Stimulated activated CD8-positive, alpha-beta memory T cell treated with anti-CD3 and anti-CD28 coated beads, Interleukin-7, amount 100 ng/mL, for 48 hours (primary cell): ENCODE results near the gene LYPD6.

Experiments used
- DNase-seq, 2 donors: peaks; one replicate each; pipeline ENCODE4 v3.0.0-alpha.2; 2020; ENCODE audit warnings: low read depth in 1 of 2; ENCODE audit errors: extremely low read depth in 1 of 2

The LYPD6 gene

DNA sequence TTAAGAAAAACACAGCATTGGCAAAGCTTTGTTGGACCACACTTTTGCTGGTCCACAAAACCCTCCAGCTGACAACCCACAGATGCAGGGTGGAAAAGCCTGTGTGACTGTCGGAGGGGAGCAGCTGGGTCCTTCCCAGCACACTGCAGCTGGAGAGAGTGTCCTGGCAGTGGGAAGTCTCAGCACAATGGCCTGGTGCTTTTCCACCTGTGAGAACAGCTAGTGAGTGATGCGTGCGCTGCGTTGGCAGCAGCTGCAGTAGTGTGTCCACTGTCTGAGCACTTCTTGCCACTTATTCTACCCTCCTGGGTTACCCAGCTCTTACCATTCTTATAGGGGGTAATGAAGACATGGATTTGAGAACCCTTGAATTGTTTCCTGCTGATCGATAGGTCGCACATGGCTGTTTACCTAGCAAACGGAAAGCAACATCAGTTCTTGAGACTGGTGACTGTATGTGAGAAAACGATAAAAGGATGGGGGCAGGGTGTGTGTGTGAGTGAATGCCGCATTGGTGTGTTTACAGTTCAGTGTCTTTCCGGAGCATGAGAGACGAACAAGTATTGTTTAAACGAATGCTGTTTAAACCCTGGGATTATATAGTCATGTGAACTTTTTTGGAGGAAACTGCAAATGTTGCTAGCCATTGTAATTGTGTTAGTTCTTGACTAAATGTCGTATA lies 69.7 kb downstream of the LYPD6 start:
- no peak for DNase-seq

DNA sequence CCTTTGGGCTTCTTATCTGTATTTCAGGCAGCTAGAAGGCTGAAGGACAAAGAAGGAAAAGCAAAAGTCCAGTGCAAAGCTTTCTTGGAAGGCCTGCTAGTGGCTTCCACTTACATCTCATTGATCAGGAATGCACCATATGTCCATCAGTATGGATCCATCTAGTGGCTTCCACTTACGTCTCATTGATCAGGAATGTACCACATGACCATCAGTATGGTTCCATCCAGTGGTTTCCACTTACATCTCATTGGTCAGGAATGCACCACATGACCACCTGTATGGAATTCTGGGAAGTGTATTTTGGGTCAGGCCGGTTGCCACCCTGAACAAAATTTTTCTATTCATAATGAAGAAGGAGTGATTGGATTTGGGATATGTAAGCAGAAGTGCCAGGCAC lies 70.6 kb downstream of the LYPD6 start:
- no peak for DNase-seq

DNA sequence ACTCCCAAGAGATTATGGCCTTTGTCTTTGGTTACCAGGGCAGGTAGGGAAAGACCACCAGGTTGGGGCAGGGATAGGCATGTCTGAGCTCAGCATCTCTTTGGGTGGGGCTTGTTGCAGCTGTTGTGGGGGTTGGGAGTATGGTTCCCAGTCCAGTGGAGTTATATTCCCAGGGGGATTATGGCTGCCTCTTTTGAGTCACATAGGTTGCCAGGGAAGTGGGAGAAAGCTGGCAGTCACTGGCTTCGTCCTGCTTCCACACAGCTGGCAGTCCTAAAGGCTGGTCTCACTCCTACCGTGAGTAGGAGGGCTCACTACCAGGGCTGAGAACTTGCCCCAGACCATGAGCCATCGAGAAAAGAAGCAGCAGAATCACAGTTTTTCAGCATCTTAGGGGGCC lies 79.1 kb downstream of the LYPD6 start:
- no peak for DNase-seq

DNA sequence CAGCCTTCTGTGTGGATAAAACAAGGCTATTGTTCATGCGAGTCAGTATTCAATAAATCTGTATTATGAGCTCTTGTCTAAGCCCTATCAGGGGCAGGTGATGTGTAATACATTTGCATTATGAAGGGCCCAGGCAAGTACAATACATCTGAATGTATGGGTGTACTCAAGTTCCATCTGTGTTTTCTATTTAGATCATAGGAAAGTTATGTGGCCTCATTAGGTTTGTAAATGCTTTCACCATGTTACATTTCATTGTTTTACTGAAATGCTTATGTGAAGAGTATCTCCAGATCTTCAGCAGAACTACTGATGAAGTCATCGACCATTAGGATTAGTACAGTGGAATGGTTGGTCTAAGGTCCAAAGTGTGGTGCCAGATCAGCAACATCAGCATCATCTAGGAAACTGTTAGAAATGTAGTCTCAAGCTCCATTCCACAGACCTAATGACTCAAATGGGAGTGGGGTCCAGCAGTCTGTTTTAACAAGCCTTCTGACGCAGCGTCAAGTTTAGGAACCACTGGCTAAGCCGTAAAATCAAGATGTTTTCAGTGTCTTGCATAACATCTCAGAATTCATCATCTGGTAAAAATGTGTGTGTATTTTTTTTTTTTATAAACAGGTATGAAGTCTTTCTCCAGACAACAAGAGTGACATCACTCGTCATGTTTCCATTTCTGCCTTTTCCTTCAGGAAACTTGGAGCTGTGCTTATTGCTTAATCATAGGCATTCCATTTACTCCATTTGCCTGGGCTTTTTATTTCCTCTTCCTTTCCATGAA lies 80.5 kb downstream of the LYPD6 start:
- DNase-seq = no peak

DNA sequence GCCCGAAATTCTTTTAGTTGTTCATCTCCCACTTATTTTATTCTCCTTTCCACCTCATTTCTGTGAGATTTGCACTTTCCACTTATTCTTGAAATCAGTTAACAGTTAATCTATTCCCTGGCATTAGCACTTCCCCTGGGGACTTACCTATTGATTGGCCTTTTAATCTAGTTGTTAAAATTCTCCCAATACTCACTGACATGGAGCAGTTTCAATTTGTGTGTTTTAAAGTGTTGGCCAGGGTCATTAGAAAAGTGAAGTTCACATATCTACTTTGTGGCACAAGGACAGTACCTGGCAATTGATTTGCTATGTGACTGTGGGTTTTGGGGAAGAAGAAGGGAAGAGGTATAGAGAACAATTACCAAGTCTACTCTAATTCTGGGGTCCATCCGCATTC lies 83.1 kb downstream of the LYPD6 start:
- no peak for DNase-seq

DNA sequence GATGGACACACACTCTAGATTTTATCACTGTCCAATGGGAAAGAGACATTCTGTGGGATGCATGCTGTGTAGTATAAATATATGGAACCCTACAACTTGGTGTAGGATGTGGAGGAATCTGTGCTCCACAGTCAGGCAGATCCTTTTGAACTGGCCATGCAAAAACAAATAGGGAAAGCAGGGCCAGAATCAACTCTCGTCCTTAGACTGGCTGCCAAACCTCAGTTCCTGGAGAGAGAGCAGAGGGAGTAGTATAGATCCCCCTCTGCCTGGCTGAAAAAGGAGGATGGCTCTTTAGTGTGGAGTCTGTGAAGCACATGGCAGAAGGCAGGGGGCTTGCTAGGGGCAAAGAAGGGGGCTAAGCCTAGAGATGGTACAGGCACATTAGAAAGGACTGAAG lies 84.7 kb downstream of the LYPD6 start:
- no peak for DNase-seq

DNA sequence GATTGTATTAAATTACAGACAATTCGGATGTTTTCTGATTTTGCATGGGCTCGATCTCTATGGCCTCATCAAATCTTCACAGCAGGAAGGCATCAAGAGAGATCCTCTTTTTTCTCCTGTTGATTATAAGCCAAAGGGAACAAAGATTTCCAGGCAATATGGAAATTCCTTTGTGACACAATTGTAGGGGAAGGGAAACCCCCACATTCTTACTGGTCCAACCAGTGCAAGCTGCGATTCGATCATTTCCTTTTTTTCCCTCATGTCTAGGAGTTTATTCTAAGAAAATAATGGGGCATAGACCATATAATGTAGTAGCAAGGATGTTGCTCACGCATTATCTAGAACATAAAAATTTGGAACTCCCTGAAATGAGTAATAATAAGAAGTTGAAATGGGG lies 87.7 kb downstream of the LYPD6 start:
- DNase-seq = no peak

DNA sequence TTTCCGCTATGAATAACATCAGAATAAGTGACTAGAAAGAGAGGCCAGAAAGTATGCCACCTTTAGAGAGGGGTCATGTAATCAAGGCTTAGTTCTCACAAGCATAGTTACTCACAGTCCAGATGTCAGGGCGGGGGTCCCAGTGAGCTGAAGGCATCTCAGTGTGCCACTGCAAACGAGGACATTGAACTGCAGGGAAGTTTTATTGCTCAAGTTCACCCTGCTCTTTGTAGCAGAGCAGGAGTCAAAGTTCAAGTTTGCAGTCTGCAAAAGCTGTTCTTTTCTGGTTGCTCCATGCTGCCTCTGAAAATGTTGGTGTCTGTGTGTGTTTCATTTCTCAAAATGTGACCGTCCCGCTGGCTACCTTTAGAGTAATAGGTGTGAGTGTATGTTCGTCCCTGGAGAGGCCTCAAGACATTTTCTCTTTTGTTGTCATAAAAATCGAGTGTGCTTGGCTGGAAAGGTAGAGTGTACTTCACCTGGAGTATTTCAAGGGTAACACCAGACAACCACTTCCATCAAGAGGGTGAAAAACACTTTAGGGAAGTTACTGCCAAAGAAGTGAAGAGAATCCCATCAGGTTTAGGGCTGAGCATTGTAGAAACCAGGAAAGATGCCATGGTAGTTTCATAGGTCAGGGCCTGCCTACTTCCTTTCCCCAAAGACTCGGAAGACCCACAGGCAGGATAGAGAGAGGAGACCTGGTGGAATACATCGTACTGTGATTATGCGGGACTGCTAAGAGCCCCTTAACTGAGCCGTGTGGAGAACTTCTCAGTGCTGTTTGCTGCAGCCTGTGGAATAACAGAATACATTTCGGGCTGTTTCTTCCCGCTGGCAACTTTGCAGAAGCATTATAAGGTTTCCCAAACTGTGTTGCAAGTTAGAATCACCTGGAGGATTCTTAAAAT lies 89.9 kb downstream of the LYPD6 start:
- no peak for DNase-seq

DNA sequence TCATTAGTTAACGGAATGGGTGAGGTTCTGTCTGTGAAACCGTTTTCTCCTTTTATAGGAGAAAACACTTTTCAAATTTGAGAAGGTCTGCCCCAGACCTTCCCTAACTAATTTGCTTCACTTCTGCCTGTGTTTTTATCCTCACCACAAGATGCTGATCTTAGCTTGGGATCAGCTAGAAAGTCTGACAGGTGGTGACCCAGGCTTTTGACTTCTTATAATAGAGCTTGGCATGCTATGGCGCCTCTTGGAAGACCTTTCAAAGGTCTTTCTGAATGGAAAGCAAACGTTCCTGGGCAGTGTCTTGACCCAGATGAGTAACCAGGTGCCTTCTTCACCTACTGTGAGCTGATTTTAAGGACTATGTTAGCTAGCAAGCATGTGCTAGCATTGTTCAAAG lies 91.4 kb downstream of the LYPD6 start:
- DNase-seq = no peak

DNA sequence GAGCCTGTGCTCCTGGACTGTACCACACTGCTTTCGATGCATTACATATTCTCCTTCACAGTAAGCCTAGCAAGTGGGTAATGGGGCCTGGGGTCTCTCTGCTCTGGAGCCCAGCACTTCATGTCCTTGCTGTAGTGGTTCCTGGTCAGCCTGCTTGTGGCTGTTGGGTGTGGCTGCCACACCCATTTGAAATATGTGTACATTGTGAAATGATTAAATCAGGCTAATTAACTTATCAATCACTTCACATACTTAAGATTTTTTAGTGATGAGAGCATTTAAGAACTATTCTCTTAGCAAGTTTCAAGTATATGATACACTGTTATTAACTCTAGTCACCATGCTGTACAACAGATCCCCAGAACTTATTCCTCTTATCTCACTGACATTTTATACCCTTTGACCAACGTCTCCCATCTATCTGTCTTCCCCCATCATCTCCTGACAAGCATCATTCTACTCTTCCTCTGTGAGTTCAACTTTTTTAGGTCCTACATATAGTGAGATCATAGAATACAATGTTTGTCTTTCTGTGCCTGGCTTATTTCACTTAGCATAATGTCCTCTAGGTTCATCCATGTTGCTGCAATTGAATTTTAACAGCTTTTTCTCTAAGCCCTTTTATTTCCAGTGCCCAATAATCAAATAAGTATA lies 92.1 kb downstream of the LYPD6 start:
- DNase-seq = no peak

DNA sequence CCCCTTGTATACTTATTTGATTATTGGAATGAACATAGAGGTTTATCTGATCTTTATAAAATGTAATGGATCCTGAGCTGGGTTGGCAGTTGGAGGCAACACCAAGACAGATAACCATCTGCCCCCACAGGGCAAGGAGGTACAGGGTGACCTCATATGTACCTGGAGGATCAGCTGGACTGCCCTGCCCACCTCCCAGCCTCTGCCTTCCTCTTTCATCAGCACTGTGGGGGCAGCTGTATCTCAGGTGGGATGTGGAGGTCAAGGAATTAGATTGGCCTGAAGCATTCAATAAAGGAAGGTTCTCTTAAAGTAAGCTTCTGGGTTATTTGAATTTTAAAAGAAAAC lies 92.6 kb downstream of the LYPD6 start:
- DNase-seq = no peak

DNA sequence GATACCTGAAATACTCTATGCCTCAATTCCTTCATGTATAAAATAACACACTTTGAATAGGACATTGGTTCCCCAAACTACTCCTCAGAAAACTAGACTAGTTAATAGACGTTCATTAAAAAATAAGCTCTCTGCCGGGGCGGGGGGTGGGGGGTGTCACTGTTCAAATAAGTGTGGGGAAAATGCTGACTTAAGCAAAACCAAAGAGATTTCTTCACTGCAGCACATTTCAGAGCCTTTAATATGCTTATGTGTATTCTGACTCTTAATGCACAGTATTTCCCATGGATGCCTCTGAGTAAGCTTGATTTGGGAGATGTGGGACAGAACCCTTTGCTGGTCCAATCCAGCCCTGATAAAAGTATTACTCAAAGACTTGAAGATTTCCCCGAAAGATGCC lies 93.2 kb downstream of the LYPD6 start:
- DNase-seq = no peak

DNA sequence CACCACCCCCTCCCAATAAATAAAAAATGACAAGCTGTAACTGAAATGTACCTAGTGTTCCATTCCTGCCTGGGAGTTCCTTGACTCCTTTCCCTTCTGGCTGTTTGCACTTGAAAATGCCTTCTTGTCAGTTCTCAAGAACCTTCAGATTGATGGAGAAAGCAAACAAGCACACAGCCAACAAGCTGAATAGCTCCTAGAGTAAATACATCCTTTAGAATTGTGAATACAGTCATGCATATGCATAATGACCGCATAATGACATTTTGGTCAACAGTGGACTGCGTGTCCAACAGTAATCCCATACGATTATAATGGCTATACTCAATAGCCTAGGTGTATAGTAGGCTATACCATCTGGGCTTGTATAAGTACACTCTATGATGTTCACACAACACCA lies 97.0 kb downstream of the LYPD6 start:
- DNase-seq = no peak

DNA sequence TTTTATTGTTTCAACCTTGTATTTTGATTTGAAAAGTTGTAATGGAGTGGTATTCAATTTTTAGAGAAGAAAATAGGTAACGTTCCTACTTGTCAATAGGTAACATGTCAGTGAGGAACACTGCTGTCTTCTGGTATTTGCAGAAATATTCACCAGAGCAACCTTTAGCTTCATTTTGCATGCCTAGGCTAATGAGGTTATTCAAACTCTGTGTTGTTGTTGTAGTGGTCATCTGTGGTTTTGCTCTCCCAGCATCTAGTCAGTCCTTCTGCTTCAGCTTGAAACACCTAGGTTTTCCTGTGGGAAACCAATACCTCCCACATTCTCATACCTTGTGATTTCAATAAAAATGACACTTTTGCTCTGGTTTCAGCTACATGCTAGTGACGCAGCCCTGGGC lies 98.4 kb downstream of the LYPD6 start:
- DNase-seq = no peak

DNA sequence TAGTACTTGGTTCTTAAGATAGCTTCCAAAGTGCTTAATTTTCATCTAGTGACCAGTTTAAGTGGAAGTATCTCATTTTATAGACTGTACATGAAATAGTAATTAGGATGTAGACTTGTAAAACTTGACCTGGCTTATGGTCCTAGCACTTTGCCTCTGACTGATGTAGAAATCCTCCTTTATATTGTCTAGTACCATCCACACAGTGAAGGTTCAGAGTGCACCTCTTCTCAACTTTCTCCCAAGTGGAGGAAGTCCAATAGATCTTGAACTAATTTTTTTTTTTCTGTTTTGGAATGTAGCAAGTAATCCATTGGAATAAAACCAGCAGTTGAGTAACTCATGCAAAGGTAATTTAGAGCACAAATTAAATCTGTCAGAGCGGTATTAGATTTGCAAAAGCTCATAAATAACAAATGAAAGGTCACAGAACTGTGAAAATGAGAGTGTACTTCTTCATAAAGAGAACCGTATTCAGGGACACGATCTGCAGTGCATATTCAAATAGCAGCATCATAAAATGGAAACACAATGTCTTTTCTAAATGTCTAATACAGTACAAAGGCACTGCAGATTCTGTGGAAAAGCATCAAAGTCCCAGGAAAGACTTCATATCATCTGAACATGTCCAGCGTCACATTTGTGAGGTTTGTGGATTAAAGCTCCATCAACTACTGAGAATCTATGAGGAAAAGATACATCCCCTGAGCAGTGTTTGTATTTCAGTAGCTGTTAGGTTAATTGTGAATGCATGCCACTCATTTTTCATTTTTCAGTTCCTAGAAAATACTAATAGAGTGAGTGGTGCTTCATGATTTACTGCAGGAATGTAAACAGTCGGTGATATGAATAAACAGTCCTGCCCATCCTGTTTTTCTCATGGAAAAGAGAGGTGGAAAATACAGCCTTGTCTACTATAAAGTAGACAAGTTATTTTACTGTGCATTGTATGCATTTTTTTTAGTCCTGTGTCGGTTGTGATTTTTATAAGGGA lies 100.7 kb downstream of the LYPD6 start:
- DNase-seq = no peak

DNA sequence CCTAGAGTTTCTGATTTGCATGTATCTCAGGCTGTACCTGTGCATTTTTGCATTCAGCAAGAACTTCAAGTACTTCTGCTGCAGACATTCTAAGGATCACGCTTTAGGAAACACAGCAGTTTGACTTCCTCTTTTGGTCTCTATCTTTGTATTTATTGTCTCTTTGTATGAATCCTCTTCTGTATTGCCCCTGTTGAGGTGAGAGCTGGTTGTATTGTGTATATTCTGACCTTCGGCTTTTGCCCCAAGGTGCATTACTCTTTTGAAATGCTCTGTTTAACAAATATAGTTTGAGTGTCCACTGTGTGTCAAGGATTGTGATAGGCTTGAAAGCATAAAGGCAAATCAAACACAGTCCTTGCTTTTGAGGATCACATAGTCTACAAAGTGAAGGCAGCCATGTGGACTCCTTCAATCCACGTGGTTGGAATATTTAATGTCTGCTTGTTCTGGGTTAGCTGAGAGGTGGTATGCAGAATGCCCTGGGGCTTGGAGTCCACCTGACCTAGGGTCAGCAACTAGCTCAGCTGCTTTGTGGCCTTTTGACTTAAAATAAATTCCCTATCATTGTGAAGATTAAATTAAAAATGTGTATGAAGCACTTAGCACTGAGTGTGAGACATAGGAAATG lies 108.1 kb downstream of the LYPD6 start:
- DNase-seq = no peak

DNA sequence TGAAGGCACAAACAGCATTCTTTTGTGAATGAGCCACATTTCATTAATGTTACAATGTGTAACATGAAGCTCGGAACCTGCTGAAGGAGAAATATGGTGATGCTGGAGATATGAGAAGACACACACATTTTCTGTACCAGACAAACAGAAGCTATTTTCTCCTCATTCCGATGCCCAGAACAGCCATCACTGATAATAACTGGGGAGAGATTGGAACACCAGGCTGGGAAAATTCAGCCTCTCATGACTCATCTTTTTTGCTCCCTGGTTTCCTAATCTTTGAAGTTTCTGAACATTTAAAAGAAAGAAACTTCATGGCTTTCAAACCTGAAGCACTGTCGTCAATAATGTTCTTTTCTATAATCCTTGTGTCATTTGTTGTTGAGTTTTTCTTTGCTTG lies 110.9 kb downstream of the LYPD6 start:
- DNase-seq = no peak

DNA sequence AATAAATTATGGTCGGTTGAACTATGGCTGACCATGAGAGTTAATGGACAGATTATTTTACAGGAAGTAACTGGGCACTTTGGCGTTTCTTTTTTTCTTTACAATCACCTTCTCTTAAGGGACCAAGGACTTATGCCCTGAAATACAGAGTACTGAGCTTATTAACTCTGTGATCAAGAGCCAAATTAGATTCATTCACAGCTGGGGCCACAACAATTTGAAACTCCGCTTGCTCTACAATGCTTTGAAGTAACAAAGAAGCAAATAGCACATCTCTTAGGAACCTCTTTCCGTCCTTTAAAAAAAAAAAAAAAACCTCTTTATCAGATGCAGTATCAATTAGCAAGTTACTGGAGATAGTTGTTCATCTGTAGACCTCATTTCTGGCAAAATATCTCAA lies 112.0 kb downstream of the LYPD6 start:
- DNase-seq = no peak

DNA sequence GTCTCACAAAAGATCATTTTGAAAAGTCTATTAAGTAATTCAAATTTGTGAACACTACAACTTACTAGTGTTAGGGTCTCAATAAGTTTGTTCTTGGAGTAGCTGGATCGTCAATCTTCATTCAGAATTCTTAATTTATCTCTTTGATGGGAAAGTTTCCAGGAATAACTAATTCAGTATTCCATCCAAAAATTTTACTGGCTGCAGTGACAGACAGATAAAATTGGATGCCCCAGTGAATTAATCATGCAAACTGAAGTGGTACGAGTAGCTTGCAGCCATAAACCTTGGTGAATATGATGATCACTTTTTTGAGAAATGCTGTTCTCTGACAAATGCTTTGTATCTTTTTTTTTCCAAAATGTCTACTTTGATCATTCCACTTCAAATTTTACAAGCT lies 112.8 kb downstream of the LYPD6 start:
- no peak for DNase-seq

DNA sequence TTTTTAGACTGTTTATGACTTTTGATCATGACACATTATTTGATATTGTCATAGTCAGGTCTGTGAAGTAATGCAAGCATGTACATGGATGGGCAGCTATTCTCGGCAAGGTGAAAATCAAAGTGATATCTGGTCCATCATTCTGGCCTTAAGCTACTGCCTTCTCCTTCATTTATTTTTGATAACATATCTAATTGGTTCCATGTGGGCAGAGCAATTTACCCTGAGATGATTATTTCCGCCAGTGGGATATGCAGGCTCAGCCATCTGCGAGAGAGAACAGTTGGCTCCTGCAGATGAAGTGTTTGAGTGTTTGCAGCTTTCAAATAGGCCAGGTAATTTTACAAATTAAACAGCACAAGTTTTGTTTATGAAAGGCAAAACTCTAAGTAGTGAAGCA lies 116.4 kb downstream of the LYPD6 start:
- no peak for DNase-seq
